ENCODE data around the gene GPR153. TPM values are rescaled to one million over a fixed set of nuclear protein-coding genes. Genes with fewer than 3 reads are reported as not detected.

Gene GPR153
- total and polyA plus RNA-seq, 2 of the 8 experiments (the other 6 are each of a cell fraction or from before 2014, with no cell fraction given): 5.7 to 8.1 TPM

DNA sequence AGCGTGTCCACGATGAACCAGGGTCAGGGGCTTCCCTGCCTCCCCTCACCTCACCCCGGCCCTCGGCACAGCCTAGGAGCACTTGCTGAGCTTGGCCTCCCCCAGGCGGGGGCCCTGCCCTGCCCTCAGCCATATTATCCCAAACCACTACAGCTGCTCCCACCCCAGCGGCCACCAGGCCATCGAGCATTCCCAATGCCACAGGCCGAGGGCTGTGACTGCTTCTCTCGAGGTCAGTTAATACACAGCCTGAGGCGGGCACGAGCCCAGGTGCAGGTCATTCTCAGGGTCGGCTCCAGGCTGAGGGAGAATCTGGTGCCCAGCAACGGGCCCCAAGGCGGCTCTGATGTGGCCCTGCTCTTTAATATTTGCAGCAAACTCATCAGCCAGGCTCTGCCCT is 8.4 kb upstream of the GPR153 start:
- H3K56ac ChIP-seq (replicated peaks; ENCODE audit: insufficient read length, low read depth, low read length): no peak overlapping the region
- no peak overlapping the region for H4K8ac ChIP-seq (ENCODE audit: extremely low read depth, insufficient read depth, low read length)
- no peak overlapping the region for H2BK12ac ChIP-seq (ENCODE audit: low read depth, low read length)
- DNase-seq (ENCODE audit: low read depth in 1 of 2, low spot score in 2 of 2) (no peak), FAIRE-seq (no peak)
- H3K4ac ChIP-seq (replicated peaks; ENCODE audit: insufficient read length, low read depth, low read length): no peak overlapping the region
- H3K23ac ChIP-seq (ENCODE audit: insufficient read length): no peak overlapping the region
- no peaks in the 10 kb centered on the region for H3K27me3 ChIP-seq (replicated peaks in 1 of 4; ENCODE audit: control insufficient read depth in 3 of 4, extremely low read depth in 1 of 4, insufficient read depth in 3 of 4, low read length in 3 of 4)
- H3K27ac ChIP-seq (ENCODE audit: low read depth, low read length): no peak overlapping the region
- H3K79me2 ChIP-seq (ENCODE audit: control insufficient read depth in 1 of 2, insufficient read depth in 2 of 2, low read length in 2 of 2): no peaks in the 10 kb centered on the region
- peaks cover 5 to 21% of the 10 kb centered on the region in 2 experiments for H4K20me1 ChIP-seq (replicated peaks in 1 of 2; ENCODE audit: control insufficient read depth in 1 of 2, insufficient read depth in 2 of 2, low read length in 2 of 2)
- ChIA-PET CTCF (ENCODE audit: partially characterized antibody) (interaction anchor here (0.9 to 7.0 kb wide), 13 partner anchors 7 to 99 kb away, joined by 3 to 51 read pairs (median 6); no protein-coding TSS in a partner anchor), POLR2A (ENCODE audit: partially characterized antibody) (no interaction called here)
- H2BK120ac ChIP-seq (replicated peaks; ENCODE audit: low read depth, low read length): no peak overlapping the region
- H2AFZ ChIP-seq (ENCODE audit: low read length): no peak overlapping the region
- H3K18ac ChIP-seq (ENCODE audit: extremely low read depth, low read length): no peak overlapping the region
- H3K79me1 ChIP-seq (ENCODE audit: low read depth, low read length): no peaks in the 10 kb centered on the region
- H2BK5ac ChIP-seq (ENCODE audit: low read depth, low read length): no peak overlapping the region
- H3K4me3 ChIP-seq (ENCODE audit: extremely low read depth in 1 of 4, insufficient read depth in 2 of 4, low read depth in 3 of 4, low read length in 4 of 4): no peak overlapping the region
- no peak overlapping the region for H3K4me2 ChIP-seq (ENCODE audit: insufficient read depth in 1 of 2, low read depth in 2 of 2, low read length in 2 of 2)
- no peaks in the 10 kb centered on the region for H3K23me2 ChIP-seq (ENCODE audit: low read depth, low read length)
- H2BK20ac ChIP-seq (ENCODE audit: low read length): no peak overlapping the region
- H3K14ac ChIP-seq (ENCODE audit: insufficient read length): no peak overlapping the region
- H3K4me1 ChIP-seq (replicated peaks in 1 of 4; ENCODE audit: control insufficient read depth in 3 of 4, insufficient read depth in 4 of 4, low read length in 3 of 4): peaks cover 0 to 18% (median 8%) of the 10 kb centered on the region in 4 experiments; a peak in 6 of 7 replicates
- H3K9ac ChIP-seq (replicated peaks in 1 of 4; ENCODE audit: extremely low read depth in 1 of 4, low read depth in 3 of 4, low read length in 3 of 4): no peak overlapping the region
- H3K9me3 ChIP-seq (ENCODE audit: insufficient read depth in 2 of 2, low read depth in 1 of 2, low read length in 1 of 2): no peaks in the 10 kb centered on the region
- TF ChIP-seq, protein P1, sequence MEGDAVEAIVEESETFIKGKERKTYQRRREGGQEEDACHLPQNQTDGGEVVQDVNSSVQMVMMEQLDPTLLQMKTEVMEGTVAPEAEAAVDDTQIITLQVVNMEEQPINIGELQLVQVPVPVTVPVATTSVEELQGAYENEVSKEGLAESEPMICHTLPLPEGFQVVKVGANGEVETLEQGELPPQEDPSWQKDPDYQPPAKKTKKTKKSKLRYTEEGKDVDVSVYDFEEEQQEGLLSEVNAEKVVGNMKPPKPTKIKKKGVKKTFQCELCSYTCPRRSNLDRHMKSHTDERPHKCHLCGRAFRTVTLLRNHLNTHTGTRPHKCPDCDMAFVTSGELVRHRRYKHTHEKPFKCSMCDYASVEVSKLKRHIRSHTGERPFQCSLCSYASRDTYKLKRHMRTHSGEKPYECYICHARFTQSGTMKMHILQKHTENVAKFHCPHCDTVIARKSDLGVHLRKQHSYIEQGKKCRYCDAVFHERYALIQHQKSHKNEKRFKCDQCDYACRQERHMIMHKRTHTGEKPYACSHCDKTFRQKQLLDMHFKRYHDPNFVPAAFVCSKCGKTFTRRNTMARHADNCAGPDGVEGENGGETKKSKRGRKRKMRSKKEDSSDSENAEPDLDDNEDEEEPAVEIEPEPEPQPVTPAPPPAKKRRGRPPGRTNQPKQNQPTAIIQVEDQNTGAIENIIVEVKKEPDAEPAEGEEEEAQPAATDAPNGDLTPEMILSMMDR (IDR thresholded peaks at IDR 0.05; ENCODE audit: control extremely low read depth in 1 of 3, insufficient read depth in 1 of 3, low read depth in 1 of 3, low read length in 3 of 3): no peak
- TF ChIP-seq SUZ12 (IDR thresholded peaks at IDR 0.05; ENCODE audit: low read length): no peak
- no peak overlapping the region for H2BK15ac ChIP-seq (ENCODE audit: low read length)
- H4K91ac ChIP-seq (replicated peaks; ENCODE audit: insufficient read length, low read length): no peak overlapping the region
- H4K5ac ChIP-seq (ENCODE audit: insufficient read length, low read depth, low read length): no peak overlapping the region
- H3K36me3 ChIP-seq (ENCODE audit: control insufficient read depth in 2 of 4, insufficient read depth in 4 of 4, low read length in 3 of 4): no peaks in the 10 kb centered on the region
- H2AK5ac ChIP-seq (ENCODE audit: low read depth, low read length): no peak overlapping the region
- 92% methylated on average over 14 of the region's 14 CpGs; no CpG with 5 or more reads in 1 of the 2 experiments for WGBS, 2 experiments (ENCODE audit: extremely low coverage in 1 of 2, insufficient coverage in 1 of 2, insufficient read length in 1 of 2, insufficient replicate concordance in 2 of 2, low coverage in 1 of 2, low lambda C conversion rate in 2 of 2, missing lambda C conversion rate in 1 of 2)

Measured in H1 (cell line).